ENCODE results near the gene RTRAF. TPM values are rescaled to one million over a fixed set of nuclear protein-coding genes. Genes with fewer than 3 reads are reported as not detected.

The RTRAF gene
- total RNA-seq, 1 donor from 2014 or later: 81.3 TPM

GRCh38 chr14:52051871-52052270, 62.5 kb downstream of the RTRAF start:
- no peak for DNase-seq

GRCh38 chr14:52052288-52052943, 63.1 kb downstream of the RTRAF start:
- no peak for DNase-seq

GRCh38 chr14:52053044-52053443, 63.7 kb downstream of the RTRAF start:
- DNase-seq: no peak

GRCh38 chr14:52054678-52055077, 65.3 kb downstream of the RTRAF start:
- DNase-seq: no peak

GRCh38 chr14:52055167-52055566, 65.8 kb downstream of the RTRAF start:
- no peak for DNase-seq

GRCh38 chr14:52058341-52058740, 69.0 kb downstream of the RTRAF start:
- DNase-seq: no peak

GRCh38 chr14:52059649-52060048, 70.3 kb downstream of the RTRAF start:
- no peak for DNase-seq

- no peak for DNase-seq
Observed at GRCh38 chr14:52060080-52060479, 70.7 kb downstream of the RTRAF start.

Other genes with a start within 250 kb of the RTRAF start
- 2.9 and 5.9 TPM in 2 replicates for gene GNG2, start 128.9 kb upstream of the RTRAF start, total RNA-seq
- gene NID2, start 79.5 kb downstream of the RTRAF start, total RNA-seq: 19.6 and 39.2 TPM in 2 replicates